NCI-H82 treated with DMSO at 0.1 percent for 48 hours (cell line): ENCODE results near the gene KLHL22.

Experiments
- DNase-seq: peaks from one replicate; lab custom pipeline; 2025; ENCODE audit not compliant: unreplicated experiment; lab: John Stamatoyannopoulos, UW

The KLHL22 gene

DNA sequence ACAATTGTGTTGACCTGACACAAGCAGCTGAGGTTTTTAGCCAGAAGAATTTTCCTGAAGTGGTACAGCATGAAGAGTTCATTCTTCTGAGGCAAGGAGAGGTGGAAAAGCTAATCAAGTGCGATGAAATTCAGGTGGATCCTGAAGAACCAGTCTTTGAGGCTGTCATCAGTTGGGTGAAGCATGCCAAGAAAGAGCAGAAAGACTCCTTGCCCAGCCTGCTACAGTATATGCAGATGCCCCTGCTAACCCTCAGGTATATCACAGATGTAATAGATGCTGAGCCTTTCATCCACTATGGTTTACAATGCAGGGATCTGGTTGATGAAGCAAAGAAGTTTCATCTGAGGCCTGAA lies 45.1 kb downstream of the KLHL22 start:
- no peak for DNase-seq

DNA sequence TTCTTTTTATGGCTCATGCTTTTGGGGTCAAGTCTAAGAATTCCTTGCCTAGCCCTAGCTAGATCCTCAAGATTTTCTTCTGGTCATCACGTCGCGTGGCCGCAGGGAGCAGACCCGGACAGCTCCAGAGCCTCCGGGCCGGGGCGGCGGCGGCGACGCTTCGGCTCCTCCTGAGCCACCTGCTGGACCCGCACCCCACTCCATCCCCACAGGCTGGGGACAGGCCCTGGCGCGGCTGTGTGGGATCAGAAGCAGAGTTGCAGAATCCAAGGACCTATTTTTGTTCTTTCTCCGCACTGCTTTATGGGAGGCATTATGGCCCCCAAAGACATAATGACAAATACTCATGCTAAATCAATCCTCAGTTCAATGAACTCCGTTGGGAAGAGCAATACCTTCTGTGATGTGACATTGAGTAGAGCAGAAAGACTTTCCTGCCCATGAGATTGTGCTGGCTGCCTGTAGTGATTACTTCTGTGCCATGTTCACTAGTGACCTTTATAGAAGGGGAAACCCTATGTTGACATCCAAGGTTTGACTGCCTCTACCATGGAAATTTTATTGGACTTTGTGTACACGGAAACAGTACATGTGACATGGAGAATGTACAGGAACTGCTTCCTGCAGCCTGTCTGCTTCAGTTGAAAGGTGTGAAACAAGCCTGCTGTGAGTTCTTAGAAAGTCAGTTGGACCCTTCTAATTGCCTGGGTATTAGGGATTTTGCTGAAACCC lies 45.6 kb downstream of the KLHL22 start:
- no peak for DNase-seq

GRCh38 chr22:20448630-20449029 lies 47.0 kb downstream of the KLHL22 start:
- no peak for DNase-seq

GRCh38 chr22:20446383-20446970 lies 49.1 kb downstream of the KLHL22 start:
- no peak for DNase-seq

GRCh38 chr22:20444325-20444724 lies 51.3 kb downstream of the KLHL22 start:
- DNase-seq, result no peak

DNA sequence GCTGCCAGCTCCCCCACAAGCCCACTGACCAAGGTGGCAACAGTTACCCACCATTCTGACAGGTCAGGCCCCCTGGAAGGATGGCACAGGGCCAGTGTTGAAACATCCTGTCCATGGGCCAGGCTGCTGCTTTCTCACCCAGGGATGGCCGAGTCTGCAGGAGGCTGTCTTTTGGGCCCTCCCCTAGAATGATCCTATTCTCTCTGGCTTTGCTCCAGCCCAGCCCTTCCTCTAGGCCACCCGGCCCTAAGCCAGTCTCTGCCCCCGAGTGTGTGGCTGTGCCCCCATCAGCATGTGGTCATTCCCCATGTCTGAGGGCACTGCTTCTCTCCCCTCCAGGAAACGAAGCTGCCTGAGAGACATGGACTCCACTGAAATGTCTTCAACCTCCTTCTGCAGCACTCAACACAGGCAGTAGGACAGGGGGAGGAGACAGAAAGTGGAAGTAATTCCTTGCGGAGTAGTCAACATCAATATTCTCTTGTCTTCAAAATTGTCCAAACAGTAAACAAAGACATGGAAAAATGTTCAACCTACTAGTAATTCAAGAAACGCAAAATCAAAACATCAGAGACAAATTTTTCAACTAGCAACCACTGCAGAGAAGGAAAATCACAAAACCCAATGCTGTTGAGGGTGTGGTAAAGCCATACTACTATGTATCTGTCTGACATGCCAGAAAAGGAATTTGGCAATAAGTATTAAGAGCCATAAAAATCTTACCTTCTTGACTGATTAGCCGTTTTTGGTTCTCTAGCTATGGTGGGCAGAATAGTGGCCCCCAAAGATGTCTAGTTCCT lies 52.9 kb downstream of the KLHL22 start:
- no peak for DNase-seq

- no peak for DNase-seq
These were observed 53.7 kb downstream of the KLHL22 start for GRCh38 chr22:20441631-20442484.

- no peak for DNase-seq
These were observed 54.7 kb downstream of the KLHL22 start for GRCh38 chr22:20440637-20441591.

- no peak for DNase-seq
These were observed 55.5 kb downstream of the KLHL22 start for GRCh38 chr22:20439928-20440575.

DNA sequence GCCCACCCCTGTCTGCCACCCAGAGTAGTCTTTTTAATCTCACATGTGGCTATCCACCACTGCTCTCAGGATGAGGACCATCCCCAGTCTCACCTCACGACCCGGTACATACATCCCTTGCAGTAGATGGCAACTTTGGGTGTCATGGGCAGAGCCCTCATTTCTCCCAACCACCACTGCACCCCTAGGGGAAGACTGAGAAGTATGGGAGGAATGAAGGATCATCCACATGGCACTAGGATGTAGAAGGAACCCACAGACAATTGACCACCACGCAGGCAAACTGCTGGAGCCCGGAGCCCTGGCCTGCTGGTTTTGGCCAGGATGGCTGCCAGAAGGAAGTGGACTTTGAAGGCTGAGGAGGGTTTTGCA lies 56.1 kb downstream of the KLHL22 start:
- DNase-seq, result no peak

DNA sequence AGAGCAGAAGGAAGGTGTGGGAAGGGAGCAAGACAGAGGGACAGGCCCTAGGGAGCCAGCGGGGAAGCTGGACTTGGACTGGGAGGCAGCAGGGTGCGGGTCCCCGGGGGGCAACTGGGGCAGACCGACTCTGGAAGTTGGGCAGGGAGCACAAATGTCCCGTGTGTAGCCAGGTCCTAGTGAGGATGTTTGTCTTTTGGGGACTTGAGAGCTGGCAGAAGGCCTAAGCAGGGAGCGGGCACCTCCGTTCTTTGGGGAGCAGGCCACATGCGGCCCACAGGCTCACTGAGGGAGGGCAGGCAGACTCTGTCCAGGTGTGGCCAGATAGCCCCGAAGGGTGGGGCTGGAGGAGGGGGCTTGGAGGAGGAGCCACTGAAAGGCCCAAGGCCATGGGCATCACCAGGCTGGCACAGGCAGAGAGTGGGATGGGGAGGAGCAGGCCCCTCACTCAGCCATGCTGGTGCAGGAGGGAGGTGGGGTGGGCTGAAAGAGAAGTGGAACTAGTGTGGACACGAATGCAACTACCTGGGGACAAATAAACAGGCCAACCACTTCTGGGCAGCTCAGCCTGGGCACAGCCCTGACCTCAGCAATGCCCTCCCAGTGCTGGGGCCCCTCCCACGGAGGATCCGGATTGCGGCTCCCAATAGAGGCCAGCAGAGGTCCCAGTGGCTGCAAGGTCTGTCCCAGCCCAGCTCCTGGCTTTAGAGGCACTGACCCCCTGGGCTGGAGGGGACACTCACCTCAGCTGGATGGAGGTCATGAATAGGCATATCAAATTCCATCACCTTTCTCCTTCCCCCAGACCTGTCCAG lies 56.7 kb downstream of the KLHL22 start:
- DNase-seq, result no peak

DNA sequence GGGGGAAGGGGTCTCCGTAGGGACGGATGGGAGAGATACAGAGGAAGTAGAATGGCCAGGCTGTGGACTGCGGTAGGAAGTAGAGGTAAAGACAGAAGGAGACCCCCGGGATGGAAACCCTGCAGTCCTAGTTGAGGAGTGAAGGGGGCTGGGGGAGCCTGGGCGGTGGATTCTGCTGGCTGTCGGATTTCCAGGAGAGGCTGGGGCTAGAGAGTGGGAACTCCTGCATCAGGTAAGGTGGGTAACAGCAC lies 57.2 kb downstream of the KLHL22 start:
- DNase-seq, result no peak

- no peak for DNase-seq
These were observed 57.8 kb downstream of the KLHL22 start, which contains the start of gene SCARF2 for GRCh38 chr22:20437613-20438426. Gene SCARF2, minus strand, starts transcription at chr22:20437825. Its CDS starts 71 bp downstream, at chr22:20437754.

DNA sequence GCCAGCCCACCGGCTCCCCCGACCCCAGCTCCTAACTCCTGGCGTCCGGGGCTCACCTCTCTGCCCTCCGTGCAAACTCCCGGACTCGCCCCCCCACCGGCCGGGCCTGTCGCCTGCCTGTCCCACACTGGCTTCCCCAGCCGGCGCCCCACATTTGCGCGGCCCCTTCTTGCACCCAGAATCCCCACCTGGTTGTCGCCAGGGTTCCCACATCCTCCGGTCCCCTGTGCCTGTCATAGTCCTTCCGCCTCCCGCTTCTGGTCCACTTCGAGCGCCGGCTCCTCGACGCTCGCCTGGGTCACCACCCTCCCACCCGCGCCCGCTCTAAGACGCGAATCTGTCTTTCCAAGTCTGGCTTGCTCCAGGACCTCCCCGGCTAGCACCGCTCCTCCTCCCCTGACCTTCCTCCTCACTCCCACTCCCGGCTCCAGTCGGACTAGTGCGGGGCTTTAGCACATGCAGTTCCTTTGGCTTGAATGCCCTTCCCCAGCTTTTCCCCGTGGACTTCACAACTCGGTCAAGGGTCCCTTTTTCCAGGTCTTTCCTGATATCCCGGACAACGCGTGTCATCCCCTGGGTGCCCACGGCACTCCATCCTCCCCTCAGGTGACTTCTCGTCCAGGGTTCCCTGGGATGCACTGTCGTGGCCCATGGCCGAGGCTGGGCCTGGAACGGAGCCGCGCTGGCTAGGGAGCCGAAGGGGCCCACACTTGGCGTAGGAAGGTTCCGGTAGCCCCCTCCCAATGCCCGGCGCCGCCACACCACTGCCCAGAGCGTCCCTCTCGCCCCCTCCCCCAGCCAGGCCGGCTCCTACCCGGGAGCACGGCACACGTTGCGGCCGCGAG lies 58.6 kb downstream of the KLHL22 start:
- DNase-seq, result no peak

DNA sequence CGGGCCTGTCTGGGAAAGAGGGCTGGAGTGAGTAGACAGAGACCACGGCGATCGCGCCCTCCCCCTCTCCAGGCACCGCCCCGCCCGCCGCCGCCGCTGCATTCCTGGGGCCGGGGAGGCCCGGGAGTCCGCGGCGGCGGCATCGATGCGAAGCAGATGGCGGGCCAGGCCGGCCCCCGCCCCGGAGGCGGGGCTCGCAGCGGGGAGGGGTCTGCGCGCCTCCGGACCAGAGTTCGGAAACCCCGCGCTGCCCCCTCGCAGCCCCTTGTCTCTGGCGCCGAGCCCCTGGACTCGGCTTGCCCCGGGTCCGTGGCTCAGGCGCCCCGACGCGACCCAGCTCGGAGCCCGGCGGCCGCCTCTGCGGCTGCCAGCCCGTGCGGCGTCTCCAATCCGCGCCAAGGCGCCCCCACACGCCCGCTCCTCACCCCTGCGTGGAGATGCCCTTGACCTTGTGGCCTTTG lies 59.3 kb downstream of the KLHL22 start:
- DNase-seq, result no peak

GRCh38 chr22:20435436-20436306 lies 59.9 kb downstream of the KLHL22 start:
- DNase-seq, result no peak
